HG02852 (cell line): ENCODE measurements around the gene CEACAM19.
"Not testable (repeated sequence)": the region's sequence is repeated elsewhere in the genome, so short reads cannot be mapped to it uniquely, and the experiment has no call there.

Experiments used
- ATAC-seq: cut with Tn5 transposase; IDR thresholded peaks from one replicate; pipeline ENCODE4 v1.9.1; 2021; ENCODE audit warnings: mild to moderate bottlenecking, moderate library complexity; ENCODE audit not compliant: unreplicated experiment

The CEACAM19 gene

DNA sequence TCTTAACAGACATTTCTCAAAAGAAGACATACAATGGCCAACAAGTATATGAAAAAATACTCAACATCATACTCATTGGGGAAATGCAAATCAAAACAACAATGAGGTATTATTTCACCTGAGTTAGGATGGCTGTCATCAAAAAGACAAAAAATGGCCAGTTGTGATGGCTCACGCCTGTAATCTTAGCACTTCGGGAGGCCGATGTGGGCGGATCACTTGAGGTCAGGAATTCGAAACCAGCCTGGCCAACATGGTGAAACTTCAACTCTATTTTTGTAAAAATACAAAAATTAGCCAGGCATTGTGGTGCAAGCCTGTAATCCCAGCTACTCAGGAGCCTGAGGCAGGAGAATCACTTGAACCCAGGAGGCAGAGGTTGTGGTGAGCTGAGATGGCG, 49.7 kb downstream of the CEACAM19 start:
- no peak for ATAC-seq

DNA sequence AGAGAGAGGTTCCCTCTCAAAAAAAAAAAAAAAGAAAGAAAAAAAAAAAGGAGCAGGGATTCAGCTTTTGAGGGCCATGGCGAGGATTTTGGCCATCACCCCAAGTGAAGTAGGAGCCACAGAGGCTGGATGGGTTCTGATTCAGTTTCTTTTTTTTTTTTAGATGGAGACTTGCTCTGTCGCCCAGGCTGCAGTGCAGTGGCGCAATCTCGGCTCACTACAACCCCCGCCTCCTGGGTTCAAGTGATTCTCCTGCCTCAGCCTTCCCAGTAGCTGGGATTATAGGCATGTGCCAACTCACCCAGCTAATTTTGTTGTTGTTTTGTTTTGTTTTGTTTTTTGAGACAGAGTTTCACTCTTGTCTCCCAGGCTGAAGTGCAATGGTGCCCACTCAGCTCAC, 50.1 kb downstream of the CEACAM19 start:
- not testable (repeated sequence) for ATAC-seq

- no peak for ATAC-seq
Observed at GRCh38 chr19:44722131-44723121, 51.1 kb downstream of the CEACAM19 start.

DNA sequence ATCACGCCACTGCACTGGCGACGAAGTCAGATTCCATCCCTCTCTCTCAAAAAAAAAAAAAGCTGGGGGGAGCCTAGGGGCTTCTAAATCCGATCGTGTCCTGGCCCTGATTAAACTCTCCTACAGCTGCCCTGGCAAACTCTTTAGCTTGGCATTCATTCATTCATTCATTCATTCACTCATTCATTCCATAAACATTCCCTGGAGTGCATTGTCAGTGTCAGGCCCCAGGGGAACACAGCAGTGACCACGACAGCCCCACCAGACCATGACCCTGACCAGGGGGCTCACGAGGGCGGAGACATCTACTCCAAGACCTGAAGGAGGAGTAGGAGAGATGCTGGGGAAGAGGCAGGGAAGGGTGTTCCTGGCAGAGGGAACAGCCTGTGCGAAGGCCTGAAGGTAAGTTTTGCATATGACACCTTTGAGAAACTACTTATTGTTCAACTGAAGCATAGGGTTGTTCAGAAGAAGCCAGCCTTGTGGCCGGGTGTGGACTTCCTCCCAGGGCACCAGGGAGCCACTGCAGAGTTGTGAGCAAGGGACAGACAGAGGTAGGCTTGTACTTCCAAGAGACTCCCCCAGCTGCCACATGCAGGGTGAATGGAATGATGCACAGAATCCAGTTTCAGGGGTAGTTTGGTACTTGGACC, 52.1 kb downstream of the CEACAM19 start:
- no peak for ATAC-seq

GRCh38 chr19:44723952-44724319, 52.7 kb downstream of the CEACAM19 start:
- ATAC-seq, result no peak

DNA sequence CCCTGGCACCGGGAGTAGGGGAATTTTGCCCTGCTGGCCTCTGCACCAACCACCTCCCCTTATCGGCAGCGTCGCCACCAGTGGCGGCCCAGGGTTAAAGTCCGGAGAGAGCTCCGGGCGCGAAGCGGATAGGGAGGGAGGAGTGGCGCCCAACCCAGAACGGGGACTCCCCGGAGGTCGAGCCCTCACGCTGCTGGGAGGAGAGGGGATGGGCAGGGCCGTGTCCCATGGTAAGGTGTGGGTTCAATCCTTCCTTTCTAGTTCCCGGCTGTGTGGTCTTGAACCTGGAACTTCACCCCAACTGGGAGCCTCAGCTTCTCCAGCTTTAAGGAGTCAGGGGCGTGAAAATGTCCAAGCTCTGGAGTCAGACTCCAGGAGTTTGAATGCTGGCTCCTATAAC, 54.0 kb downstream of the CEACAM19 start:
- no peak for ATAC-seq

DNA sequence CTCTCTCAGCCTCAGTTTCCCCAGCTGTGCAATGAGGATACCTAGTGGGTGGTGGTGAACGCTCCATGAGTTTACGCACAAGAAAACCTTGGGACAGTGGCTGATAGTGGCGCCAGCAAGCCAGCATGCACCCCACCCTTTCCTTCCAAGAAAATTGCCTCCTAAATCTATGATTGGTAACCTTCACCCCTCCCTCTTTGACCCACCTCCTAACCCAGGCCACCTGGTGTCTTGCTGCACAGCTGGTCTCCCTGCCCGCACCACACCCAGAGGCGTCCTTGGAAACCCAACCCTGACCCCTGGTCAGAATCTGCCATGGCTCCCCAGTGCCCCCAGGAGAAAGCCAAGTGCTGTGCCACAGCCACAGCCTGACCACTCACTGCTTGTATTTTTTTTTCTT, 54.4 kb downstream of the CEACAM19 start:
- ATAC-seq, result no peak

- ATAC-seq, result no peak
Observed at GRCh38 chr19:44726465-44726864, 55.2 kb downstream of the CEACAM19 start.

GRCh38 chr19:44728178-44728577, 56.9 kb downstream of the CEACAM19 start:
- no peak for ATAC-seq

GRCh38 chr19:44729516-44730033, 58.3 kb downstream of the CEACAM19 start:
- no peak for ATAC-seq

DNA sequence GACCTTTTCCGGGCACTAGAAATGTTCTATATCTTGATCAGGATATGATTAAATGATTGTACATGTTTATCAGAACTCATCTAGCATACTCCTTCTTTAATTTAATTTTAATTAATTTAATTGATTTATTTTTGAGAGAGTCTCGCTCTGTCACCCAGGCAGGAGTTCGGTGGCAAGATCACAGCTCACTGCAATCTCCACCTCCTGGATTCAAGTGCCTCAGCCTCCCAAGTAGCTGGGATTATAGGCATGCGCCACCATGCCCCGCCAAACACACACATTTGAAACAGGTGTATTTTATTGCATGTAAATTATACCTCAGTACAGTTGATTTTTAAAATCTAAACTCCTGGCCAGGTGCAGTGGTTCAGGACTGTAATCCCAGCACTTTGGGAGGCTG, 59.8 kb downstream of the CEACAM19 start:
- ATAC-seq, result no peak

DNA sequence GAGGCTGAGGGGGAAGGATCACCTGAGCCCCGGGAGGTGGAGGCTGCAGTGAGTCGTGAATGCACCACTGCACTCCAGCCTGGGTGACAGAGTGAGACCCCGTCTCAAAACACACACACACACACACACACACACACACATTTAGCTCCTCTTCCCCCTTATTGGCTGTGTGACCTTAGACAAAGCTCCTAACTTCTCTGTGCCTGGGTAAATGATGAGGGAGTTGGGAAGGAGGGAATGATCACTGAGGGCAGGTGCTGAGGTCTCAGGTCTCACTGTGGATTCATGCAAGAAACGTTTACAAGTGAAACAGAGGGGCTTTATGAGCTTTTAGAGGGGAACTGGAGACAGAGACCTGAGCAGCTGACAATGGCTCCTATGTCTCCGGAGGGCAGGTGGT, 60.3 kb downstream of the CEACAM19 start:
- ATAC-seq, result no peak

GRCh38 chr19:44732235-44733014, 61.1 kb downstream of the CEACAM19 start:
- no peak for ATAC-seq
